HL-60/S4 treated with phorbol 12-myristate 13-acetate at 8.2 ng/mL for 4 days and 3 days (cell line): Measurements from ENCODE around the gene THRAP3.

Experiments
- in situ Hi-C: fragments of 300-500 bp; cut with MboI; formaldehyde crosslinking; loops from 2 replicates; pipeline ENCODE4 v1.15.0; 2022; ENCODE audit warnings: low sequenced_read_pairs

Gene THRAP3

DNA sequence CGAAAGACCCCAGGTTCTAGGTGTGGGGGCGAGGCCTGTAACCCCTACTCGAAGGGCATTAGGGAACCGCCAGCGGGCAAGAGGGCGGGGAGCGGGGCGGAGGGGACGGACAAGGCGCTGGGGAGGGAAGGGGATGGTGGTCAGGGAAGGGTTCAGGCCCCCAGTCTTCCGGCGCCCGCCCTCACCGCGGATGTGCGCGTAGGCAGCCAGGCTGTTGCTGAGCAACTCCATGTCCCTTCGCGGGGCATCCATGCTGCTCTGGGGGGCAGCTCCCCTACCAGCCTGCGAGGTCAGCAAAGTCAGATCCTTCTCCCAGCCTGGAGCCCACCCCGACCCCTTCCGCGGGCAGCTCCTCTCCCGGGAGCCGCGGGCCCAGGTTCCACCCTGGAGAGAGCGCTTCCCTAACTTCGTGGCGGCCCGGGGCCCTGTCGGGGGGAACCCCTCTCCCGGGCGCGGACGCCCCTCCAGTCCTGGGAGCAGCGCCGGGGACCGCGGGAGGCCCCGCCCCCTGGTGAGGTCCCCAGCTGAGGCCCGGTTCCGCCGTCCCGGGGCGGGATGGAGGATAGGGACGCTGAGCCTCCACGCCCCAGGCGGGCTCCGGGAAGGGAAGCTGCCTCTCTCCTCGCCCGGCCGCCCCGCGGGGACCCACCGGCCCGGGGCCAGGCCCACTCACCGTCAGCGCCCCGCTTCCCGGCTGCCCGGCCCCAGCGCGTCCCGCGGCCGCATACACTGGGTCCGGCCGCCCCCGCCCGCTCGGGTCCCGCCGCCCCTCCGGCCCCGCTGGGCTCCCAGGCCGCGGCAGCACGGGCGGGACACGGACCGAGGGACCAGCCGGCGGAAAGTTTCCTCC is 98.8 kb downstream of the THRAP3 start:
- in situ Hi-C loops: no loop called here

GRCh38 chr1:36323636-36324352 is 99.6 kb downstream of the THRAP3 start, which contains the start of gene EVA1B:
Gene EVA1B (minus strand): TSS chr1:36323645. CDS start chr1:36323037, 608 bp downstream.
- in situ Hi-C loops: no loop called here

- in situ Hi-C loops: no loop called here
These were observed 100.1 kb downstream of the THRAP3 start for GRCh38 chr1:36324353-36324703.

DNA sequence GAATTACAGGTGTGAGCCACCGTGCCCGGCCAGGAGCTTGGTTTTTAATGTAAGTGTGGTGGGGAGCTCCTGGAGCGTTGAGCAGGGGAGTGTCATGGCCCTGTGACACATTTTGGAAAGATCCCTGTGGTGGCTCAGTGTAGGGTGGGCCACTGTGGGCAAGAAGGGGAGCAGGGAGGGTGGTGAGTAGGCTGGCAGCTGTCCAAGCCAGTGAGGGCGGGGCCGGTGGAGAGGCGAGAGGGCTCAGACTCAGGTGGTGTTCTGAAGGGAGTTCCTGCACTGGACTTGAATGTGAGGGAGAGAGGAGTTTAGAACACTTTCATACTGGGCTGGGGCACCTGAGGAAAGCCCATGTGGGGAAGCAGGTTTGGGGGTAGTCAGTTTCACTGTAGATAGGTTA is 102.3 kb downstream of the THRAP3 start:
- in situ Hi-C loops: no loop called here

GRCh38 chr1:36327421-36328087 is 103.3 kb downstream of the THRAP3 start:
- in situ Hi-C loops: no loop called here

- in situ Hi-C loops: no loop called here
These were observed 103.8 kb downstream of the THRAP3 start for GRCh38 chr1:36328088-36328480.

DNA sequence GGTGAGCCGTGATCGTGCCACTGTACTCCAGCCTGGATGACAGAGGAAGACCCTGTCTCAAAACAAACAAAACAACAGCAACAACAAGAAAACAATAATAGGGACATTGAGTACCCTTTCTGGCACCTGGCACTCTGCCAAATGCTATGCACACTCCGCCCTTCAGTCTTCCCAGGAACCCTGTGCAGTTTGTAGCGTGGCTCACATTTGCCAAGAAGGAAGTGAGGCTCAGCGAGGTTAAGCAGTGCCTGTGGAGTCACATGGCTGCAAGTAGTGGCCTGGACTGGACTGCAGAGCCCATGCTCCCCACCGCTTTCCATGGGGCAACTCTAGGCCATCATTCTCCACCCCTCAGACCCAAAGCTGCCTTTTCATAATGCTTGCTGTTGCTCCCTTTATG is 104.5 kb downstream of the THRAP3 start:
- in situ Hi-C loops: no loop called here

DNA sequence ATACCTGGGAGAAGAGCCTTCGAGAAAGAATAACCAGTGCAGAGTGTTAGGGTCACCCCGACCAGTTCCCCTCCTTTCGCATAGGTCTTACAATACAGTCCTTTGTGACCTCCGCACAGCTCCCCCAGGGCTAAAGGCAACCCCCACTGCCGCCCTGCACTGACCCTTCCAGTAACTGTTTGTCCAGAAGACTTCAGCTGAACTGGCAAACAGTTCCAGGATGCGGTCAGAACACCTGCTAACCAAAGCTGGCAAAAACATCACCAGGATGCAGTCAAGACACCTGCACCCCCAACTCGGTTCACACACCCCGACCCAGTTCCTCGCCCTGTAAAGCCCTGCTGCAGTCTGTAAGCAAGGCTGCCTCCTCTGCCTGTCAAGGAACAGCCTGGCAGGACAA is 105.6 kb downstream of the THRAP3 start:
- in situ Hi-C loops: no loop called here

- in situ Hi-C loops: no loop called here
These were observed 106.7 kb downstream of the THRAP3 start for GRCh38 chr1:36330940-36331339.

DNA sequence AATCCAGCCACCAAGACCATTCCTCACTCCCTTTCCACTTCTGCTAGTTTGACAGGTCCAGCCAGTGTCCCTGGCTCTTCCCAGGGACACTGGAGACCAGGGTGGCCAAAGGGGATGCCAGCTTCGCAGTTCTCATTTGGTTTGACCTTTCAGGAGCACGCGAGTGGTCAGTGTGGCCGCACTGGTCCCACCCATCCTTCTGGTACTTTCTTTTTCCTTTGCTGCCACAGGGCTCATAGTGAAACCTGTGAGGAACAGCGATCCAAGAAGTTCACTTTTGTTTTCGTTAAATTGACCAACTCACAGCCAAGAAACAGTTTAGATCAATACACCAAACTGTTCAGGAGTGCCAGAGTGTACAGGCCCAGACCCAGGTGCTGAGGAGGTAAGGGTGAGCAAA is 113.6 kb downstream of the THRAP3 start:
- in situ Hi-C loops: no loop called here

DNA sequence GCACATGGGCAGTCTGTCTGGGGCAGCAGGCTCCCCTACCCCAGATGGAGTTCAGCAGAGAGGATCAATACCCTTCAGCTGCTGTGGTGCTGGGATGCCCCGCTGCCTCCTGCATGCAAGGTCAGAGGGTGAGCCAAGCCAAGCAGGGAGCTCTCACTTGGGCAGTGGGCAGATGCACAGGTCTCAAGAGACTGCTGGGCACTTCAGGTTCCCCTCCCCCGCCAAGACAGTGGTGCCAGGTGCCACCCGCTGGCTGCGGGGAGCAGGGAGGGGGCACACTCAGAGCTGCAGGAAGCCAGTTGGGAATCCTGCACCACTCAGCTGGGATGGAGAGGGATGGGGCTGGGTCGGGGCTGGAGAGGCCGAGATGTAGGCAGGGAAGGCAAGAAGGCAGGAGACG is 115.0 kb downstream of the THRAP3 start:
- in situ Hi-C loops: no loop called here

DNA sequence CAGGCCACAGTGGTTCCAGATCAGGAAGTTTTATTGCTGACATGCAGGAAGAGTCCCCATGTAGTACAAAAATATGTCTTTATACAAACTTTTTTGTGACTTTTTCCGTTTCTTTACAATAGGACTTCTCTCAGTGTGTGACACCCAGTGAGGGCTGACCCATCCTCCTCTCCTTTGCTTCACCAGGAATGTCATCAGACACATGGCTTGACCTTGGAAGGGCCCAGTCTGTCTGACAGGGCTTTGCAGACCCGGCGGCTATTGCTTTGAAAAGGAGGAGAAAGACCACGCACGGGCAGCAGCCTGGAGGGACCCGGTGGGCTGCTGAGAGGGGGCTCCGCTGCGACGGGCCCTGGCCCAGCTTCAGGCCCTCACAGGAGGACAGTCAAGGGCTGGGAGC is 115.4 kb downstream of the THRAP3 start:
- in situ Hi-C loops: no loop called here

- in situ Hi-C loops: no loop called here
These were observed 117.5 kb downstream of the THRAP3 start for GRCh38 chr1:36341626-36342320.

- in situ Hi-C loops: no loop called here
These were observed 118.4 kb downstream of the THRAP3 start for GRCh38 chr1:36342426-36343185.

GRCh38 chr1:36343651-36344394 is 119.6 kb downstream of the THRAP3 start:
- in situ Hi-C loops: no loop called here

GRCh38 chr1:36344395-36344680 is 120.1 kb downstream of the THRAP3 start:
- in situ Hi-C loops: no loop called here

DNA sequence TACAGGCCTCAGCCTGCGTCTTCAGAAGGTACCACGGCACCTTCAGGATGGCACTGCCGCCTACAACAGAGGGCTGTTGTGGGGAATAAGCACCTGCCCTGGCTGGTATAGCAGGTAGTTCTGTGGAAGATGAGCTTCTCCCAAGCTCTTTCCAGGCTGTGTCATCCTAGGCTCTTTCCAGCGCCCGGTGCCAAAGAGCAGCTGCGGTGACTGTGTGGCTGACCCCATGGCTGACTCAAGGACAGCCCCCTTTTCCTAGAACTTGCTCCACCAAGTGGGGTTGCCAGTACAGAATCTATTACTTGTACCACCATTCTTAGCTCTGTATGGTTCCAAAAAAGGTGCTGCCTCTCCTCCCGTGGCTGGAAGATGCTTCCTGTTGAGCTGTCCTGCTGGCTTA is 121.1 kb downstream of the THRAP3 start:
- in situ Hi-C loops: no loop called here

- in situ Hi-C loops: no loop called here
These were observed 122.6 kb downstream of the THRAP3 start for GRCh38 chr1:36346741-36347370.

- in situ Hi-C loops: no loop called here
These were observed 125.0 kb downstream of the THRAP3 start for GRCh38 chr1:36349241-36349671.
